ENCODE results near the gene VTI1B. TPM values are rescaled to one million over a fixed set of nuclear protein-coding genes. Genes with fewer than 3 reads are reported as not detected.
A peak's percentile ranks its signal among the peaks of the same experiment; 100 is the strongest.
"Not testable (repeated sequence)": the region's sequence is repeated elsewhere in the genome, so short reads cannot be mapped to it uniquely, and the experiment has no call there.

VTI1B gene, protein sequence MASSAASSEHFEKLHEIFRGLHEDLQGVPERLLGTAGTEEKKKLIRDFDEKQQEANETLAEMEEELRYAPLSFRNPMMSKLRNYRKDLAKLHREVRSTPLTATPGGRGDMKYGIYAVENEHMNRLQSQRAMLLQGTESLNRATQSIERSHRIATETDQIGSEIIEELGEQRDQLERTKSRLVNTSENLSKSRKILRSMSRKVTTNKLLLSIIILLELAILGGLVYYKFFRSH
- 100 to 1,000 TPM in 3 of 4 donors, 10 to 100 TPM in 1; 66.1 to 123 (median 103) TPM for total RNA-seq

- Histone ChIP-seq H3K9me3 (no peaks in the 10 kb centered on the region), H3K27me3 (no peaks in the 10 kb centered on the region), H3K4me3 (peak within 1 kb of the TSS; percentile 76 to 97 (median 90)), H3K36me3 (peaks cover 0 to 17% (median 0%) of the 10 kb centered on the region in 3 donors), H3K27ac (peak within 1 kb of the TSS; percentile 97 to 100 (median 98)), H3K4me1 (peaks cover 0 to 38% (median 23%) of the 10 kb centered on the region in 4 donors)
- peak in 1 of 2 donors; percentile 53 for TF ChIP-seq POLR2A (IDR thresholded peaks at IDR 0.05)
- peak in 1 of 2 donors; percentile 80 for TF ChIP-seq EP300 (IDR thresholded peaks at IDR 0.05)
- TF ChIP-seq CTCF (IDR thresholded peaks at IDR 0.05), result peak in 2 of 5 experiments; percentile 1 to 40
- 0 to 1% methylated on average over 22 to 65 of the region's 87 CpGs for WGBS, 2 donors
- peak; percentile 52 to 58 for DNase-seq (ENCODE audit: low spot score in 2 of 2)
Observed at GRCh38 chr14:67674480-67675218, at the start of gene VTI1B. Gene VTI1B, minus strand, starts transcription at chr14:67674632. Its CDS starts 143 bp downstream, at chr14:67674489.

DNA sequence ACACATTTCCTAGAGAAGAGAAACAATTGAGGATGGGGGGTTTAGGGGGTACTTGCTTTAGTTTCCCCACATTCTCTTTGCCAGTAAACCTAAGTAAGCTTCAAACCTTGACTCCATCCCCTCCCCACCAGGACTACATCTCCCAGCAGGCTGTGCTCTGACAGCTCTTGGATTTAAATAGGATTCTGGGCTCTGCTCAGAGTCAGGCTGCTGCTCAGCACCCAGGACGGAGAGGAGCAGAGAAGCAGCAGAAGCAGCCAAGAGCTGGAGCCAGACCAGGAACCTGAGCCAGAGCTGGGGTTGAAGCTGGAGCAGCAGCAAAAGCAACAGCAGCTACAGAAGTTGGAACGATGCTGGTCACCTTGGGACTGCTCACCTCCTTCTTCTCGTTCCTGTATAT is 47.9 kb upstream of the VTI1B start:
- DNase-seq (ENCODE audit: low spot score in 2 of 2), result peak in 1 of 2 donors; percentile 9
- Histone ChIP-seq H3K4me3 (no peak overlapping the region), H3K27ac (no peak overlapping the region)

DNA sequence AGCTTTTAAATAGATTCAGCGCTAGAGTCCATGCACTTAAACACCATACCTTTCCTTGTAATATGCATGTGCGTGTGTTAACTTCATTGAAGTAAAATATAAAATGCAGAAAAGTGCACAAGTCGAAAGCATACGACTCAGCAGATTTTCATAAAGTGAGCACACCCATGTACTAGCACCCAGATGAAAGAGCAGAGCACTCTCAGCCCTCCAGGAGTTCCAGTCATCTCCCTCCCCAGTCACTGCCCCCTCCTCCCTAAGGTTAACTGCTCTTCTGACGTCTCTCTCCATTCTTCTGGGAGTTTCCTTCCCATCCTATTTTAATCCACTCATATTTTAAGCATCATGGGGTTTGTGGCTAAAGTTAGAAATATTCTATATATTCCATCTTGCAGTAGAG is 47.4 kb upstream of the VTI1B start:
- Histone ChIP-seq H3K27me3 (no peaks in the 10 kb centered on the region), H3K36me3 (no peaks in the 10 kb centered on the region), H3K4me1 (peaks cover 0 to 9% (median 0%) of the 10 kb centered on the region in 4 donors), H3K27ac (no peak overlapping the region), H3K4me3 (no peak overlapping the region), H3K9me3 (no peaks in the 10 kb centered on the region)
- no peak for DNase-seq (ENCODE audit: low spot score in 2 of 2)
- TF ChIP-seq POLR2A (IDR thresholded peaks at IDR 0.05) (no peak), EP300 (IDR thresholded peaks at IDR 0.05) (no peak), CTCF (IDR thresholded peaks at IDR 0.05) (no peak)
- WGBS, 2 donors, result 63% methylated on average over 5 of the region's 5 CpGs

More for the DNA sequence above, 47.9 kb upstream of the VTI1B start:
- Histone ChIP-seq H3K4me1 (peaks cover 0 to 9% (median 0%) of the 10 kb centered on the region in 4 donors), H3K9me3 (no peaks in the 10 kb centered on the region), H3K36me3 (no peaks in the 10 kb centered on the region), H3K27me3 (no peaks in the 10 kb centered on the region)
- TF ChIP-seq POLR2A (IDR thresholded peaks at IDR 0.05) (no peak), CTCF (IDR thresholded peaks at IDR 0.05) (no peak), EP300 (IDR thresholded peaks at IDR 0.05) (no peak)
- WGBS, 2 donors, result 29% methylated on average over 3 of the region's 3 CpGs

DNA sequence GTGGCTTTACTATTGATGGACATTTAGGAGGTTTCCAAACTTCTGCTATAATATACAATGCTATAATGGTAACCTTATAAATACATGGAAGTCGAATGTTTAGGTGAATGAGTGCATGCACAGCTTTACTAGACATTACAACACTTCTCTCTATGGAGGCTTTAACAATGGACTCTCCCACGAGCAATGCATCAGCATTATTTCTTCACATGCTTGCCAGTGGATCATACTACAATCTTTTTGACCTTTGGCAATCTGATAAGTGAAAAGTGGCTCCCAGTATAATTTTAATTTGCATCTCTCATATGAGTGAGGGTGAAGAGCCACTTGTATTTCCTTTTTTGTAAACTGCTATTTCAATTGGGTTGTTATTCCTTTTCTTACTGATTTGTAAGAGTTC is 45.4 kb upstream of the VTI1B start:
- TF ChIP-seq POLR2A (IDR thresholded peaks at IDR 0.05) (no peak), CTCF (IDR thresholded peaks at IDR 0.05) (no peak), EP300 (IDR thresholded peaks at IDR 0.05) (no peak)
- H3K27ac ChIP-seq, result no peak overlapping the region
- WGBS, 2 donors, result 25 to 32% methylated on average over 2 of the region's 2 CpGs
- no peak for DNase-seq (ENCODE audit: low spot score in 2 of 2)
- H3K27me3 ChIP-seq, result no peaks in the 10 kb centered on the region
- H3K9me3 ChIP-seq, result no peaks in the 10 kb centered on the region
- H3K4me3 ChIP-seq, result no peak overlapping the region
- no peaks in the 10 kb centered on the region for H3K36me3 ChIP-seq
- peaks cover 0 to 9% (median 0%) of the 10 kb centered on the region in 4 donors for H3K4me1 ChIP-seq

DNA sequence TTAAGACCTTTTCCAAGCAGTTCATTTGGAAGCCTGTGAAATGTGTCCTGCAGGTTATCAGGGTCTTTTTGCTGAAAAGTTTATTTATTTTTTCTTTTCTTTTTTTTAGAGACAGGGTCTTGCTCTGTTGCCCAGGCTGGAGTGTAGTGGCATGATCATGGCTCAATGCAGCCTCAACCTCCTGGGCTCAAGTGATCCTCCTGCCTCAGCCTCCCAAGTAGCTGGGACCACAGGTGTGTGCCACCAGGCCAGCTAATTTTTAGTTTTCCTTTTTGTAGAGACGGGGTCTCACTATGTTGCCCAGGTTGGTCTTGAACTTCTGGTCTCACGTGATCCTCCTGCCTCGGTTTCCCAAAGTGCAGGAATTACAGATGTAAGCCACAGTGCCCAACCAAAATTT is 45.0 kb upstream of the VTI1B start:
- not testable (repeated sequence) for DNase-seq (ENCODE audit: low spot score in 2 of 2); H3K4me3 ChIP-seq; H3K27me3 ChIP-seq; H3K9me3 ChIP-seq; H3K4me1 ChIP-seq; H3K27ac ChIP-seq; H3K36me3 ChIP-seq
- WGBS, 2 donors, result 90 to 91% methylated on average over 3 of the region's 3 CpGs

Measured in tibial nerve (tissue), 4 donors.